GM12878 (cell line): ENCODE data around the gene SLC6A1. TPM values are rescaled to one million over a fixed set of nuclear protein-coding genes. Genes with fewer than 3 reads are reported as not detected.

Experiments
- CREM ChIP-seq: IDR thresholded peaks from 2 replicates; pipeline ENCODE4 v1.6.1; 2014; ENCODE audit warnings: antibody characterized with exemption, low read depth
- EGR1 ChIP-seq, 2 experiments: IDR thresholded peaks; 1 replicate in 1 of 2; 2 replicates in 1 of 2; pipeline ENCODE4 v1.6.1; 2011 to 2012; ENCODE audit warnings: low read depth in 2 of 2, low read length in 2 of 2, borderline replicate concordance in 1 of 2, mild to moderate bottlenecking in 1 of 2, moderate library complexity in 1 of 2
- MEF2A ChIP-seq: IDR thresholded peaks from 2 replicates; pipeline ENCODE4 v1.6.1; 2011; ENCODE audit warnings: low read depth, mild to moderate bottlenecking, low read length, moderate library complexity; ENCODE audit not compliant: insufficient read depth
- MXI1 ChIP-seq: fragments of 150-350 bp; IDR thresholded peaks from 2 replicates; pipeline ENCODE4 v1.6.1; 2011; ENCODE audit warnings: low read depth, mild to moderate bottlenecking, inconsistent platforms, low read length, improper control_type of control experiment
- NBN ChIP-seq: fragments of 450-650 bp; IDR thresholded peaks from 2 replicates; pipeline ENCODE4 v1.6.1; 2016
- TAF1 ChIP-seq: IDR thresholded peaks from 2 replicates; pipeline ENCODE4 v1.6.1; 2011; ENCODE audit warnings: mild to moderate bottlenecking, low read depth, low read length, borderline replicate concordance
- polyA plus RNA-seq, 11 experiments: library from polyadenylated mRNA; depleted of rRNA in 4 of 11; unstranded in 6 of 11; stranded (reverse) in 5 of 11; fragments of >200 nt; fragmentation: Nextera tagmentation in 4 of 11; fragmentation: Illumina TruSeq in 1 of 11; extraction: Ambion mirVana in 4 of 11; extraction: Trizol in 1 of 11; gene quantifications; 1 replicate in 1 of 11; 2 replicates in 10 of 11; pipeline versions ENCODE4 v1.2.1 to v1.2.3, GENCODE V29; 2011 to 2016; ENCODE audit warnings: inconsistent platforms in 2 of 11, missing spikeins in 2 of 11, low read depth in 1 of 11
- total RNA-seq, 4 experiments: library from RNA; depleted of rRNA in 3 of 4; stranded (reverse); fragments of >200 nt in 3 of 4; fragmentation: Illumina TruSeq in 1 of 4; extraction: Trizol in 1 of 4; gene quantifications; 2 replicates each; pipeline versions ENCODE4 v1.2.1 to v1.2.3, GENCODE V29; 2013 to 2021
- TF ChIP-seq, protein P1 (sequence below): fragments of 450-650 bp; formaldehyde crosslinking; IDR thresholded peaks from 2 replicates; pipeline ENCODE4 v1.4.0; 2022; ENCODE audit warnings: mild to moderate bottlenecking, moderate library complexity
- TF ChIP-seq, protein P2 (sequence below): fragments of 450-650 bp; IDR thresholded peaks from 2 replicates; pipeline ENCODE4 v1.6.1; 2018; ENCODE audit warnings: borderline replicate concordance, mild to moderate bottlenecking; ENCODE audit not compliant: partially characterized antibody

SLC6A1 gene
- total and polyA plus RNA-seq, 10 of the 15 experiments (the other 5 are each of a cell fraction or from before 2014, with no cell fraction given): not detected

DNA sequence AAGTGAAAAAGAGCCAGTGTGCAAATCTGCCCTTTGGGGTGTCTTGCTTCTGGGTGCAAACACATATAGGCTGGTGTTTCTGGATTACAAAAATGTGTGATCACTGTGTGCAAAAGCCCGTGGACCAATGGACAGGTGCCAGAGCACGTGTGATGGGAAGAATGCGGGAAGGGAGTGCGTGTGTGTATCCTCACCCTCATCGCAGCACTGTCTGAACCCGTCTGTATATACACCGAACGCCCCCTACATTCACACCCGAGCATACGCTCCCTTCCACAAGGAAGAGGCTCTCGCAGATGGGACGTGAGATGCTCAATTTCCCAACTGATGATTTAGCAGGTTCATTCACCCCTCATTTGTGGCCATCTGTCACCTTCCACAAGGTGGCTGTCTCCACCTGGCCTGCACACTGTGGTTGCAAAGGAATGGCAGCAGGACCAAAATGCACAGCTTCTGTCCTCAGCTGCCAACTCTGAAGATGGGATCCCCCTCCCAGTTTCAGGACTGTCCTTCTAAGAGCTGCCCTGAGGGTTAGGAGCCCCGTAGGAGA lies 19.4 kb upstream of the SLC6A1 start (continued):
- TF ChIP-seq, protein P1, sequence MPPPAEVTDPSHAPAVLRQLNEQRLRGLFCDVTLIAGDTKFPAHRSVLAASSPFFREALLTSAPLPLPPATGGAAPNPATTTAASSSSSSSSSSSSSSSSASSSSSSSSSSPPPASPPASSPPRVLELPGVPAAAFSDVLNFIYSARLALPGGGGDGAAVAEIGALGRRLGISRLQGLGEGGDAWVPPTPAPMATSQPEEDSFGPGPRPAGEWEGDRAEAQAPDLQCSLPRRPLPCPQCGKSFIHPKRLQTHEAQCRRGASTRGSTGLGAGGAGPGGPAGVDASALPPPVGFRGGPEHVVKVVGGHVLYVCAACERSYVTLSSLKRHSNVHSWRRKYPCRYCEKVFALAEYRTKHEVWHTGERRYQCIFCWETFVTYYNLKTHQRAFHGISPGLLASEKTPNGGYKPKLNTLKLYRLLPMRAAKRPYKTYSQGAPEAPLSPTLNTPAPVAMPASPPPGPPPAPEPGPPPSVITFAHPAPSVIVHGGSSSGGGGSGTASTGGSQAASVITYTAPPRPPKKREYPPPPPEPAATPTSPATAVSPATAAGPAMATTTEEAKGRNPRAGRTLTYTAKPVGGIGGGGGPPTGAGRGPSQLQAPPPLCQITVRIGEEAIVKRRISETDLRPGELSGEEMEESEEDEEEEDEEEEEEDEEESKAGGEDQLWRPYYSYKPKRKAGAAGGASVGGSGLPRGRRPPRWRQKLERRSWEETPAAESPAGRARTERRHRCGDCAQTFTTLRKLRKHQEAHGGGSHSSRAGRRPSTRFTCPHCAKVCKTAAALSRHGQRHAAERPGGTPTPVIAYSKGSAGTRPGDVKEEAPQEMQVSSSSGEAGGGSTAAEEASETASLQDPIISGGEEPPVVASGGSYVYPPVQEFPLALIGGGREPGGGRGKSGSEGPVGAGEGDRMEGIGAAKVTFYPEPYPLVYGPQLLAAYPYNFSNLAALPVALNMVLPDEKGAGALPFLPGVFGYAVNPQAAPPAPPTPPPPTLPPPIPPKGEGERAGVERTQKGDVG (CRISPR knock-in tag): no peak
- TF ChIP-seq MXI1: no peak
- TF ChIP-seq EGR1 (IDR thresholded peaks at IDR 0.05; ENCODE audit: borderline replicate concordance in 1 of 2, low read depth in 2 of 2, low read length in 2 of 2): no peak
- no peak for TF ChIP-seq CREM
- TF ChIP-seq, protein P2, sequence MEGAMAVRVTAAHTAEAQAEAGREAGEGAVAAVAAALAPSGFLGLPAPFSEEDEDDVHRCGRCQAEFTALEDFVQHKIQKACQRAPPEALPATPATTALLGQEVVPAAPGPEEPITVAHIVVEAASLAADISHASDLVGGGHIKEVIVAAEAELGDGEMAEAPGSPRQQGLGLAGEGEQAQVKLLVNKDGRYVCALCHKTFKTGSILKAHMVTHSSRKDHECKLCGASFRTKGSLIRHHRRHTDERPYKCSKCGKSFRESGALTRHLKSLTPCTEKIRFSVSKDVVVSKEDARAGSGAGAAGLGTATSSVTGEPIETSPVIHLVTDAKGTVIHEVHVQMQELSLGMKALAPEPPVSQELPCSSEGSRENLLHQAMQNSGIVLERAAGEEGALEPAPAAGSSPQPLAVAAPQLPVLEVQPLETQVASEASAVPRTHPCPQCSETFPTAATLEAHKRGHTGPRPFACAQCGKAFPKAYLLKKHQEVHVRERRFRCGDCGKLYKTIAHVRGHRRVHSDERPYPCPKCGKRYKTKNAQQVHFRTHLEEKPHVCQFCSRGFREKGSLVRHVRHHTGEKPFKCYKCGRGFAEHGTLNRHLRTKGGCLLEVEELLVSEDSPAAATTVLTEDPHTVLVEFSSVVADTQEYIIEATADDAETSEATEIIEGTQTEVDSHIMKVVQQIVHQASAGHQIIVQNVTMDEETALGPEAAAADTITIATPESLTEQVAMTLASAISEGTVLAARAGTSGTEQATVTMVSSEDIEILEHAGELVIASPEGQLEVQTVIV: no peak
- no peak for TF ChIP-seq MEF2A
- no peak for TF ChIP-seq NBN
- TF ChIP-seq TAF1: no peak
- TF ChIP-seq, all 136 proteins: peak for 0
